Activated B cell treated with CpG ODN at 0.5 μM for 24 hours (primary cell): ENCODE results near the gene FPR2. TPM values are rescaled to one million over a fixed set of nuclear protein-coding genes. Genes with fewer than 3 reads are reported as not detected.
"Not testable (repeated sequence)": the region's sequence is repeated elsewhere in the genome, so short reads cannot be mapped to it uniquely, and the experiment has no call there.

Experiments
- ATAC-seq: fragments of 200-7000 bp; cut with Tn5 transposase; one replicate; pipeline ENCODE4 v1.10.0; 2021; ENCODE audit warnings: low read depth, mild to moderate bottlenecking, moderate library complexity
- CTCF ChIA-PET: fragments of 350-600 bp; sonication (Branson Sonifier 250); formaldehyde crosslinking; loops from one replicate; lab custom pipeline; 2021; ENCODE audit warnings: antibody characterized with exemption; lab: Charles Lee
- POLR2A ChIA-PET: fragments of 350-600 bp; sonication (Branson Sonifier 250); formaldehyde crosslinking; loops from one replicate; lab custom pipeline; 2021; ENCODE audit warnings: antibody characterized with exemption; lab: Charles Lee
- DNase-seq: peaks from one replicate; pipeline ENCODE4 v3.0.0; 2022
- H3K27ac Mint-ChIP-seq: one replicate; pipeline ENCODE4 v1.8.0; 2020; ENCODE audit warnings: mixed read lengths
- H3K27me3 Mint-ChIP-seq: one replicate; pipeline ENCODE4 v1.8.0; 2021; ENCODE audit warnings: mixed read lengths
- H3K36me3 Mint-ChIP-seq: one replicate; pipeline ENCODE4 v1.8.0; 2021; ENCODE audit warnings: low read depth, mixed read lengths
- H3K4me1 Mint-ChIP-seq: one replicate; pipeline ENCODE4 v1.8.0; 2021; ENCODE audit warnings: mixed read lengths
- H3K4me3 Mint-ChIP-seq: one replicate; pipeline ENCODE4 v1.8.0; 2020; ENCODE audit warnings: mild to moderate bottlenecking, mixed read lengths
- H3K9me3 Mint-ChIP-seq: one replicate; pipeline ENCODE4 v1.8.0; 2020; ENCODE audit warnings: mixed read lengths
- CTCF ChIP-seq: fragments of 200-600 bp; IDR thresholded peaks from one replicate; pipeline ENCODE4 v1.8.0; 2022; ENCODE audit warnings: antibody characterized with exemption, mild to moderate bottlenecking
- intact Hi-C: fragments of 100-400 bp; cut with micrococcal nuclease; formaldehyde crosslinking; loops from one replicate; pipeline ENCODE4 v1.15.1; 2024
- total RNA-seq: library from RNA; stranded (reverse); gene quantifications from 2 replicates; pipeline ENCODE4 v1.2.3, GENCODE V29; 2022

The FPR2 gene
- total RNA-seq, 1 donor from 2014 or later: not detected

GRCh38 chr19:51772977-51773376 is 12.0 kb downstream of the FPR2 start:
- H3K4me3 Mint-ChIP-seq: no peak overlapping the region
- no peak for ATAC-seq
- peaks cover 3% of the 10 kb centered on the region for H3K4me1 Mint-ChIP-seq
- no peak overlapping the region for H3K27ac Mint-ChIP-seq
- no peaks in the 10 kb centered on the region for H3K36me3 Mint-ChIP-seq
- H3K27me3 Mint-ChIP-seq: peaks cover 54% of the 10 kb centered on the region
- DNase-seq: no peak
- intact Hi-C loops: loop anchor here (10.0 kb wide), 1 partner anchor 462 kb away; no protein-coding TSS in a partner anchor
- ChIA-PET POLR2A (no interaction called here), CTCF (no interaction called here)
- peaks cover 8% of the 10 kb centered on the region for H3K9me3 Mint-ChIP-seq
- TF ChIP-seq CTCF: no peak

- H3K4me1 Mint-ChIP-seq, H3K4me3 Mint-ChIP-seq, H3K27ac Mint-ChIP-seq, H3K36me3 Mint-ChIP-seq, ATAC-seq, H3K9me3 Mint-ChIP-seq, POLR2A ChIA-PET, DNase-seq: not testable (repeated sequence)
- CTCF ChIA-PET: interaction anchor here (1.7 kb wide), 1 partner anchor 115 kb away, joined by 11 read pairs; no protein-coding TSS in a partner anchor
- intact Hi-C loops: loop anchor here (5.0 to 10.0 kb wide), 3 partner anchors 74 to 458 kb away; no protein-coding TSS in a partner anchor
- peaks cover 61% of the 10 kb centered on the region for H3K27me3 Mint-ChIP-seq
These were observed 15.6 kb downstream of the FPR2 start for GRCh38 chr19:51776561-51776960.

GRCh38 chr19:51777570-51778462 is 16.8 kb downstream of the FPR2 start:
- no peak for TF ChIP-seq CTCF
- DNase-seq (no peak), ATAC-seq (peak; percentile 61)
- CTCF ChIA-PET: interaction anchor here (0.8 to 1.9 kb wide), 14 partner anchors 8 to 460 kb away, joined by 3 to 11 read pairs (median 4); no protein-coding TSS in a partner anchor
- intact Hi-C loops: loop anchor here (2.0 to 10.0 kb wide), 5 partner anchors 76 to 457 kb away; no protein-coding TSS in a partner anchor
- no peak overlapping the region for H3K4me3 Mint-ChIP-seq
- H3K36me3 Mint-ChIP-seq: no peaks in the 10 kb centered on the region
- POLR2A ChIA-PET: no interaction called here
- H3K9me3 Mint-ChIP-seq: peaks cover 6% of the 10 kb centered on the region
- peaks cover 56% of the 10 kb centered on the region for H3K27me3 Mint-ChIP-seq
- H3K27ac Mint-ChIP-seq: no peak overlapping the region
- peaks cover 4% of the 10 kb centered on the region for H3K4me1 Mint-ChIP-seq

- intact Hi-C loops: loop anchor here (2.0 to 10.0 kb wide), 5 partner anchors 77 to 456 kb away; no protein-coding TSS in a partner anchor
These were observed 18.2 kb downstream of the FPR2 start for GRCh38 chr19:51779181-51779580.

GRCh38 chr19:51779703-51780102 is 18.7 kb downstream of the FPR2 start:
- Mint-ChIP-seq H3K9me3 (no peaks in the 10 kb centered on the region), H3K27me3 (peaks cover 52% of the 10 kb centered on the region), H3K36me3 (no peaks in the 10 kb centered on the region), H3K4me3 (no peak overlapping the region), H3K27ac (no peak overlapping the region), H3K4me1 (peaks cover 4% of the 10 kb centered on the region)
- ChIA-PET POLR2A (no interaction called here), CTCF (no interaction called here)
- ATAC-seq (no peak), DNase-seq (no peak)
- intact Hi-C loops: loop anchor here (2.0 to 10.0 kb wide), 5 partner anchors 77 to 455 kb away; no protein-coding TSS in a partner anchor
- no peak for TF ChIP-seq CTCF

More at GRCh38 chr19:51779181-51779580, 18.2 kb downstream of the FPR2 start:
- H3K9me3 Mint-ChIP-seq: no peaks in the 10 kb centered on the region
- peaks cover 54% of the 10 kb centered on the region for H3K27me3 Mint-ChIP-seq
- no peaks in the 10 kb centered on the region for H3K36me3 Mint-ChIP-seq
- no peak for DNase-seq
- H3K4me1 Mint-ChIP-seq: peaks cover 4% of the 10 kb centered on the region
- POLR2A ChIA-PET: no interaction called here
- no peak overlapping the region for H3K27ac Mint-ChIP-seq
- TF ChIP-seq CTCF: no peak
- CTCF ChIA-PET: no interaction called here
- no peak overlapping the region for H3K4me3 Mint-ChIP-seq
- no peak for ATAC-seq
